ENCODE data around the gene C16orf86.
A peak's percentile ranks its signal among the peaks of the same experiment; 100 is the strongest.

Gene C16orf86

GRCh38 chr16:67667453-67667816 is 821 bp downstream of the C16orf86 start:
- DNase-seq (ENCODE audit: low spot score), result no peak

- peak; percentile 84 for DNase-seq (ENCODE audit: low spot score)
These were observed 1.3 kb downstream of the C16orf86 start for GRCh38 chr16:67667817-67668494.

- no peak for DNase-seq (ENCODE audit: low spot score)
These were observed 2.0 kb downstream of the C16orf86 start for GRCh38 chr16:67668495-67669157.

- no peak for DNase-seq (ENCODE audit: low spot score)
These were observed 3.0 kb downstream of the C16orf86 start for GRCh38 chr16:67669499-67670101.

- no peak for DNase-seq (ENCODE audit: low spot score)
These were observed 5.7 kb downstream of the C16orf86 start for GRCh38 chr16:67672306-67672705.

GRCh38 chr16:67672739-67673662 is 6.4 kb downstream of the C16orf86 start:
- no peak for DNase-seq (ENCODE audit: low spot score)

GRCh38 chr16:67673712-67674580 is 7.3 kb downstream of the C16orf86 start:
- DNase-seq (ENCODE audit: low spot score), result no peak

- DNase-seq (ENCODE audit: low spot score), result no peak
These were observed 8.4 kb downstream of the C16orf86 start for GRCh38 chr16:67674851-67675578.

- DNase-seq (ENCODE audit: low spot score), result no peak
These were observed 8.9 kb downstream of the C16orf86 start for GRCh38 chr16:67675579-67675935.

GRCh38 chr16:67675999-67676398 is 9.4 kb downstream of the C16orf86 start:
- DNase-seq (ENCODE audit: low spot score), result no peak

- no peak for DNase-seq (ENCODE audit: low spot score)
These were observed 9.9 kb downstream of the C16orf86 start for GRCh38 chr16:67676516-67676915.

GRCh38 chr16:67676939-67677338 is 10.3 kb downstream of the C16orf86 start:
- no peak for DNase-seq (ENCODE audit: low spot score)

- DNase-seq (ENCODE audit: low spot score), result no peak
These were observed 11.1 kb downstream of the C16orf86 start for GRCh38 chr16:67677712-67678111.

GRCh38 chr16:67678354-67679023 is 11.9 kb downstream of the C16orf86 start:
- no peak for DNase-seq (ENCODE audit: low spot score)

- no peak for DNase-seq (ENCODE audit: low spot score)
These were observed 13.6 kb downstream of the C16orf86 start for GRCh38 chr16:67679935-67680897.

- no peak for DNase-seq (ENCODE audit: low spot score)
These were observed 17.2 kb downstream of the C16orf86 start for GRCh38 chr16:67683767-67684166.

- no peak for DNase-seq (ENCODE audit: low spot score)
These were observed 18.9 kb downstream of the C16orf86 start for GRCh38 chr16:67685388-67686112.

Data from left forelimb (tissue), 1 donor.